ENCODE data around the gene STT3B. TPM values are rescaled to one million over a fixed set of nuclear protein-coding genes. Genes with fewer than 3 reads are reported as not detected.

STT3B gene
- total RNA-seq, 1 experiment from 2014 or later = 202 TPM

DNA sequence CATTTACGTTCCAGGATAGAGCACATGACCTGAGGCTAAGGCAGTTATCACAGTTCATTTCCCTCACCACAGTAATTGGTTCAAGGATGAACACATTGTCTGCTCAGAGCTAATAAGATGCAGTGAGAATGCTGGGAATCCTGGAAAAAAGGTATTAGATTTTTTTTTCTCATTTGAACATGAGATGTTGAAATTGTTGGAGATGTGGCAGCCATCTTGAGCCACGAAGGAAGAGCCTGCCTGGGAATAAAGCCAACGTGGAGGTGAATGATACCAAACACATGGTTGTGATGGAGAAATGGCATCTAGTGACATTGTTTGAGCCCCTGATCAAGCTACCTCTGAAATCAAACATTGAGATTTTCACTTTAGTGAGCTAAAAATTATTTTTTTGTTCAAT lies 16.0 kb upstream of the STT3B start:
- DNase-seq (ENCODE audit: low spot score) = no peak

- no peak for DNase-seq (ENCODE audit: low spot score)
These were observed 11.3 kb upstream of the STT3B start for GRCh38 chr3:31521468-31521867.

DNA sequence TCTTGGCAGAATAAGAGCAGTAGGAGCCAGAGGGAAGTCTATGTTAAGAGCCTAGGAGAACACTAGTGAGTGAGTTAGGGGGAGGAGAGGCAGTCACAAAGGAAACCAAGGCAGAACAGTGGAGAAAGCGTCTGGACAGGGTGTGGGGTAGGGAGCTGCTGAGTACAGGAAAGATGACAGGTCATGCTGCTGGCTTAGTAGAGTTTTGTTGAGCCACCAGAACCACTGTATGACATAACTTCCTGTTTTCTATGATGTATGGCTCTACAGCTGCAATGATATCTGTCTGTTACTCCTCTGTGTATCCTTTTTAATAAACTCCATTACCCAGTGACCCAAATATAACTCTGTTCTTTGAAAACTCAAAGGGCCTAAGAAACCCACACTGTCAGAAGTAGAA lies 10.6 kb upstream of the STT3B start:
- DNase-seq (ENCODE audit: low spot score) = peak; percentile 5

DNA sequence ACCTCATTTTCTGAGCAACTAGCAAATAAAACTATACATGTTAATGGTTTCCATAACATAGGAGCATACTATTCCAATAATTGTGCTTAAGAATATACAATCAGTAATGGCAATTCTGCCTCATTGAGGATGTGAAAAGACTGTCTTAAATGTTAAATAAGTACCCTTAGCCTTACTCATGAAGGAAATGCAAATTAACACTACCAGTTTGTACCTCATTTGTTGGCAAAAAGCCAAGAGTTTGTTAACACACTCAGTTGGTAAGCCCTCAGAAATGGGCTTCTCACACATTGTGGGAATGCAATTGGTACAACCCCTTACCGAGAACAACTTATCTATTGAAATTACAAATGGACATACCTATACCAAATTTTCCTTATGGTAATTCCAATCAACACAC lies 9.2 kb upstream of the STT3B start:
- DNase-seq (ENCODE audit: low spot score) = no peak

DNA sequence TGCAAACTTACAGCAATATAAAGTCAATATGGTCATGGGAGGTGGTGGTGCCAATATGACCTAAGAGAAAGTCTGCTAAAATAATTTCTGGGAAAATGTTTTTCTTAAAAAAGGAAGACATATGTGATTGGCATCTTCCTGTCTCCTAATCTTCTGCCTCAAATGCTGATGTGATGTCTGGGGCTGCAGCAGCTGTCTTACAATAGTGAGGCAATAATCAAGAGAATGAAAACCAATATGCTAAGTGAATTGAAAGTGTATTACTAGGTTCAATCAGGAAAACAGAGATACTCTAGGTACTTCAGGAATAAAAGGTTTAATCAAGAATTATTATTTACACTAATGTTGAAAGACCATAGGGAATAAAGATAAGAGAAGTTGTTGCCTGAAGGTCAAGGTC lies 7.2 kb upstream of the STT3B start:
- DNase-seq (ENCODE audit: low spot score) = no peak

- DNase-seq (ENCODE audit: low spot score) = no peak
These were observed 3.3 kb upstream of the STT3B start for GRCh38 chr3:31529421-31529820.

- no peak for DNase-seq (ENCODE audit: low spot score)
These were observed 2.4 kb upstream of the STT3B start for GRCh38 chr3:31530039-31530959.

- no peak for DNase-seq (ENCODE audit: low spot score)
These were observed 1.8 kb upstream of the STT3B start for GRCh38 chr3:31530960-31531335.

DNA sequence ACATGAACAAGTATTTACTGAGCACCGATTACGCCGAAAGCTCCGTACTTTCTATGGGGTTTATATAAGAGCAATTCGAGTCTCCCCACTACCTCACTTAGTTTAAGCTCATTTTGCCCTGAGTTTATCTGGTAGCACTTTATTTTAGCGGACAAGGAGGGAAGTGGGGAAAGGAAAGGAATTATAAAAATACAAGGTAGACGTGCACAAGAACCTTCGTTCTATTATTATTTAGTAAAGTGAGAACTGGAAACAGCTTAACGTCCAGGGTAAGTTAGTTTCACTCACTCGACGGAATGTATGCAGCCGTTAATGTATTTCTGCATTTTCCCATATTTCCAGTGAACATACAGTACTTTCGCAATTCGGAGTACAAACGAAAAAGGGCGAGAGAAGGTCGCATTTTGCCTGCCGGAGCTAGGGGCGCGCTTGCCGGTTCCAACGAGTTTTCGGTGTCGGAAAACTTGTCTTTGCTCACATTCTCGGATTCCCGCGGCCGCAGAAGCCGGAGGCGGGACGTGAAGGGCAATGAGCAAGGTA lies 1.2 kb upstream of the STT3B start:
- no peak for DNase-seq (ENCODE audit: low spot score)

- peak; percentile 97 for DNase-seq (ENCODE audit: low spot score)
These were observed 636 bp upstream of the STT3B start for GRCh38 chr3:31531992-31532586.

GRCh38 chr3:31533169-31534064 lies 692 bp downstream of the STT3B start:
- DNase-seq (ENCODE audit: low spot score) = no peak

GRCh38 chr3:31534065-31534425 lies 1.3 kb downstream of the STT3B start:
- peak; percentile 28 for DNase-seq (ENCODE audit: low spot score)

- no peak for DNase-seq (ENCODE audit: low spot score)
These were observed 3.8 kb downstream of the STT3B start for GRCh38 chr3:31536497-31536896.

DNA sequence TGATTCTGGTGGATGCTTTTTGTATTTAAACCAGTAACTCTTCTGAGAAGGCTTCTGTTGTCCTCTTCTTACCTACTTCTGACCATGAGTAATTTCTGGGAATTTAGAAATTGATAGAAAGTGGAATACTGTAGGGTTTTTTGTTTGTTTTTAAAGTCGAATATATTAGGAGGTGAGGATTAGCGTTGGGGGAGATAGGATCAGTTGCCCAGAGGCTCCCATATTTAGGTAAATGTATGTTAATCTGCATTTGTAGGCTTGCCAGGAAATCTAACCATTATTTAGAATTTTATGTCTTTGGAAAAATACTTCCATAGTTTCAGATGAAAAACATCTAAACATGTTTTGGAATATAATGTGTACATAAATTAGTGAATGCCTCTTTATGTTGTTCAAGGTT lies 6.1 kb downstream of the STT3B start:
- no peak for DNase-seq (ENCODE audit: low spot score)

GRCh38 chr3:31539275-31539674 lies 6.5 kb downstream of the STT3B start:
- no peak for DNase-seq (ENCODE audit: low spot score)

GRCh38 chr3:31541089-31541488 lies 8.4 kb downstream of the STT3B start:
- no peak for DNase-seq (ENCODE audit: low spot score)

GRCh38 chr3:31542246-31542645 lies 9.5 kb downstream of the STT3B start:
- no peak for DNase-seq (ENCODE audit: low spot score)

DNA sequence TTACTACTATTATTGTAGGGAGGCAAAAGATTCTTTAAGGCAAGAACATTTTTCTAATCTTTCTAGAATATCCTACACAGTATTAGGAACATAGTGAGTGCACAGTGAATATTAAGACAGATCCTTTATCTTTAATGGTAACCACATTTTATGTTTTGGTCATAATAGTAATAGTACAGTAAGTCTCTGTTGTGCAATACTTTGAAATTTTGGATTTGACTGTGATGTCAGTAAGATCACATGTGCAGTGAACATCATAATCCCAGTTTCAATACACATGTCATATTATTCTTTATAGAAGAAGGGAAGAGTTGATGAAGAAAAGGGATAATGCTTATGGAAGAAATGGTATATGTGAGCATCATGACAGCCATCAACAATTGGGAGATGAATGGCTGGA lies 10.7 kb downstream of the STT3B start:
- DNase-seq (ENCODE audit: low spot score) = no peak

- DNase-seq (ENCODE audit: low spot score) = no peak
These were observed 11.9 kb downstream of the STT3B start for GRCh38 chr3:31544634-31545033.

GRCh38 chr3:31546162-31546561 lies 13.4 kb downstream of the STT3B start:
- DNase-seq (ENCODE audit: low spot score) = no peak

- no peak for DNase-seq (ENCODE audit: low spot score)
These were observed 14.0 kb downstream of the STT3B start for GRCh38 chr3:31546725-31547124.
